GM12892 (cell line): ENCODE results near the gene CAV2.

Experiments
- DNase-seq: peaks from one replicate; pipeline ENCODE4 v3.0.0; 2011; ENCODE audit not compliant: insufficient read length
- FAIRE-seq: peaks from 2 replicates; lab custom pipeline; 2011; peaks lifted over from hg19 to GRCh38; lab: Jason Lieb, UNC
- POLR2A ChIP-seq: IDR thresholded peaks from 2 replicates; pipeline ENCODE4 v1.6.1; 2011; ENCODE audit warnings: low read depth, low read length, control low read depth
- POLR2AphosphoS5 ChIP-seq: IDR thresholded peaks from 2 replicates; pipeline ENCODE4 v1.6.1; 2011; ENCODE audit warnings: low read depth, low read length, control low read depth
- TAF1 ChIP-seq: IDR thresholded peaks from 2 replicates; pipeline ENCODE4 v1.6.1; 2011; ENCODE audit warnings: low read depth, mild to moderate bottlenecking, control low read depth, low read length, borderline replicate concordance

Gene CAV2

DNA sequence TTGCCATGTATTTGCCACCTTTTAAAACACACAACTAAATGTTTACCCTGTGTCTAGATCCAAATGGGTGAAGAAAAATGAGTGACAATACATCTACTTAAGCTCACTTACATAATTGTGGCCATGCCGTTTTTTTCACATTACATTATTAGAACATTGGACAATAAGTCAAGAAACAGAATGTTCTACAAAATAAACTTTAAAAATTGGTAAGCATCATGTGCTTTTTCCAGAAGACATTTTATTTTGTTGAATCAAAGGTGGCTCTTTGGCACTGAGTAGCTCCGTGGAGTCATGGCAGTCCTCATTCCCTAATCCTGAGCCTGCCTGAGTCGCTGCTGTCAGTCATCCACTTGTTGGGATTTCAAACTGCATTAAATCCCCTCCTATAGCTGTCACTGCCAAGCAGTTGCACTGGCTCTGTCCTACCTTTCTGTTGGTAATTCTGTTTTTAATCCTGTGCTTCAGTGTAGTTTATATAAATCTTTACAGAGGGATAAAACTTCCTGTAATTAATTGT is 57.6 kb downstream of the CAV2 start:
- no peak for TF ChIP-seq POLR2A
- no peak for TF ChIP-seq POLR2AphosphoS5
- TF ChIP-seq TAF1, result no peak
- DNase-seq (no peak), FAIRE-seq (no peak)

- FAIRE-seq (no peak), DNase-seq (no peak)
- TF ChIP-seq POLR2A (no peak), POLR2AphosphoS5 (no peak), TAF1 (no peak)
Measured at GRCh38 chr7:116557901-116558300, 58.4 kb downstream of the CAV2 start.
